NCI-H2171 treated with DMSO at 0.1 percent for 48 hours (cell line): ENCODE results near the gene BID.
A peak's percentile ranks its signal among the peaks of the same experiment; 100 is the strongest.

Experiments used
- DNase-seq: peaks from one replicate; lab custom pipeline; 2025; lab: John Stamatoyannopoulos, UW

Gene BID

GRCh38 chr22:17783773-17784480 lies 9.7 kb upstream of the BID start:
- no peak for DNase-seq

DNA sequence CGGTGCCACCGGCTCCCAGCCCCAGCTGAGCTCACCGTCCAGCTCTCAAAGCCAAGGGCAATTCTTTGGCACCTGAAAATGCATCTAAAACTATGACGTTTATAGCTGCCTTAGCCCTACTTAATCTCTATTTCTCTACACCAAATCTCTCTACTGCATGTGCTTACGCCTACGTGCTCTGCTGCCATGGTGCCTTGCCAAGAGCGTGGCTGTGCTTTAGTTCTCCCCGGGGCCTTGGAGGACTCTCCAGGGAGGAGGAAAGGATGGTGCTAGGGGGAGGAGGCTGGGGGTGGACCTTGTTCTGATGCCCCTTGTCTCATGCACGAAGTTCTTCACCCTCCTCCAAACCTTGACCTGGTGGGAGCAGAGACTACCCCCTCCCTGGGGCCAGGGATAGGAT lies 9.0 kb upstream of the BID start:
- DNase-seq = no peak

GRCh38 chr22:17782621-17783020 lies 8.4 kb upstream of the BID start:
- no peak for DNase-seq

DNA sequence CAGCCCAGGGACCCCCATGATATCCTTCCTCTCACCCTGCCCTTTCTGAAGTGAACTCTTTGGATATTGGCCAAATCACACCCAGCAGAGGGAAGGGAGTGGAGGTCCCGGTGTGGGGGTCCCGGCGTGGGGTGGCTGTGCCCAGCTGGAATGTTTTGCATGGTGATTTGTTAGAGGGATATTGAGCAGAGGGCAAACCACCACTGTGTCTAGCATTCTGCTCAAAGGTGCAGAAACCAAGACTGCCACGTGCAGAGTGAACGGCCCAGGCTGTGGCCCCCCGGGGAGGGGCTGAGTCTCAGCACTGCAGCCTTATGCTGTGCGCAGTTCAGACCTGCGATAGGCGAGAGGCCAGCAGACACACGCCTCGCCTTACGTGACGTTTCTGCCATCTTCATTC lies 7.9 kb upstream of the BID start:
- DNase-seq = no peak

DNA sequence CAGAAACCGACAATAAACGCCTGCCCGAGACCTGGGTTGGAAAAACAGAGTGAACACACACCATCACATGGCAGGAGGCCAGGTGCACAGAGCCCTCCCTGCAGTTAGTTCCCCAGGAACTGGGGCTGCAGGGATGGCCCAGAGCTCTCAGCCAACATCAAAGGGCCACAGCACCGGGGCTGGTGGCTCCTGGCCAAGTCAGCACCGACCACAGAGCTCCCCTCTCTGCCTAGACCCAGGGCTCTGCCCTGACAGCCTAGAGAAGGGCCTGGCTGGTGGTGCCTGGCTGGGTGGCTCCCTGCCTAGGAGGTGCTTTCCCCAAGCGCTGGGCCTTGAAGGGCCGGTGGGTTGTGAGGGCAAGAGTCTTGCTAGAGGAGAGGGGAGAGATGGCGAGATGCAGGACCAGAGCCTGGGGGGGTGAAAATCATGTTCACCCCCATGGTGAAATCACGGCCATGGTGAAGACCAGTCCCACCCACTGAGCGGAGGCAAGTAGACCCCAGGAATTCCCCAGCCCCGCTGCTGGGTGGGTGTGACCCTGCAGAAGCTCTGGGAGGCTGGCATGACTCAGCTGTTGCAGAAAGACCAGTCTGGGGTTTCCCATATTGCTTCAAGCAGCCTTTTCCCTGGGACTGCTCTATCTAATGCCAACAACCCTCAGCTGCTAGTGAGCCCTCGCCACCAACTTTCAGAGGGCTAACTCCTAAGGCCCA lies 7.2 kb upstream of the BID start:
- DNase-seq = peak; percentile 16

GRCh38 chr22:17780741-17781318 lies 6.6 kb upstream of the BID start:
- no peak for DNase-seq

GRCh38 chr22:17780116-17780740 lies 6.0 kb upstream of the BID start:
- no peak for DNase-seq

- peak; percentile 51 for DNase-seq
Observed at GRCh38 chr22:17779286-17780115, 5.2 kb upstream of the BID start.

DNA sequence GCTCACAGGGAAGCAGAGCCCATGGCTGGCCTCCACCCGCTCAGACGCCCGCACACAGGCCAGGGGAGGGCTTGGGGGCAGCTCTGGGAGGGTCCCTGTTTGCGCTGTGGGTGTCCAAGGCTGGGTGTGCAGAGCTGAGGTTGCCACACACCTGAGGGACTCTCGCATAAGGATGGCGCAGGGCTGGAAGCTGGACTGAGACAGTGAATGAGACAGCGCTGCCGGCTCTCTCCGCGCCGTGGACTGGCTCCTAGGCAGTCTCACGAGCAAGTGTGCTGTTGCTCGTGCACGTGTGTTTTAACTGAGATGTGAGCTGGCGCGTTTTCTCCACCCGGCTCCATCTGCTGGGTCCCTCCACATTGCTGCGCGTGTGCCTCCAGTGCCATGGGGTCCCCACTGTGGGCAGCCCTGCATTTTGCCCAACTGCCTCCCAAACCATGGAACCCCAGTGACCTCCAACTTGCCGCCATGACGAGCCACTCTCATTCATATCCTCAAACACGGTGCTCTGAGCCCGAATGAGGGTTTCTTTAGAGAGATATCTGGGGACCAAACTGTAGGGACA lies 4.2 kb upstream of the BID start:
- DNase-seq = no peak

DNA sequence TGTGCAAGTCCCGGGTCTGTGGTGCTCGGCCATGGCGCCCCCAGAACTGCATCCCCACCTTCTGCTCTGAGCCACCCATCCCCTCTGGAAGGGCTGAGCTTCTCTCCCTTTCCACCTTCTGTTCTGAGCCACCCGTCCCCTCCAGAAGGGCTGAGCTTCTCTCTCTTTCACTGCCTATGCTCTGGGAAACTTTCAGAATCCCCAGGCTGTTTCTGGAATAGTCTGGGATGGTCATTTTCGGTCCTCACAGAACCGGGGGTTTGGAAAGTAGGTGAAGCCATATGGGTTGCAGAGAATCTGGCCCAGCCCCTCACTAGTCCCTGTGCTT lies 3.4 kb upstream of the BID start:
- no peak for DNase-seq

- no peak for DNase-seq
Observed at GRCh38 chr22:17777005-17777716, 2.9 kb upstream of the BID start.

DNA sequence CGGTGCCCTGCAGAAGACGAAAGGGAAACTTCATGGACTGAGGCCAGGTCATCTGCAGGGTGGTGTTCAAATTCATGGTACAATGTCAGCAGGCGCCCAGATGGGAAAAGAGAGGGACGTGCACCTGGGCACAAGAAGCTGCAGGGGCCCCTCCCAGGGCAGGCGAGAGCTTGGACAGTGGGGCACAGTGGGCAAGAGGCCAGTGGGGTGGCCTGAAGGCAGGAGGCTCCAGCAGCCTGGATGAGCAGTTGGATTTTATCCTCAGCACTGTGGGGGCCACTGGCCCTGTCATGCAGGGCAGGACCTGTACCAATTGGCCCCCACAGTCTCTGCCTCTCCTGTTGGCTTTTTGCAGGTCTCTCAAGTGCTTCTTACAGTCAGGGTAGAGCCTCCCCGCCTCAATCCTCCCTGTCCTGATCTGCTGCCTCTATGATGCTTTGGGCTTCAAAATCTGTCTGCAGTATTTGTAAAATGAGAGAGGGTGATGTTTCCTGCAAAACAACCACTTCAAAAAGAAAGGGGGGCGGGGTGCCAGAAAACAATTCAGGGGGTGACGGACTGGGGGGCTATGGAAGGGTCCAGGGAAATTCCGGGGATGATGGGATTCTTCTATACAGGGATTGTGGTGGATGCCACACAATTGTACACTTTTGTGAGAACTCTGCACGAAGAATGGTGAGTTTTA lies 1.7 kb upstream of the BID start:
- no peak for DNase-seq

- DNase-seq = no peak
Observed at GRCh38 chr22:17774926-17775685, 837 bp upstream of the BID start.

- peak; percentile 69 for DNase-seq
Observed at GRCh38 chr22:17773606-17774205, 563 bp downstream of the BID start.

- DNase-seq = no peak
Observed at GRCh38 chr22:17772958-17773605, 1.2 kb downstream of the BID start.

GRCh38 chr22:17772249-17772957 lies 1.9 kb downstream of the BID start:
- DNase-seq = no peak

DNA sequence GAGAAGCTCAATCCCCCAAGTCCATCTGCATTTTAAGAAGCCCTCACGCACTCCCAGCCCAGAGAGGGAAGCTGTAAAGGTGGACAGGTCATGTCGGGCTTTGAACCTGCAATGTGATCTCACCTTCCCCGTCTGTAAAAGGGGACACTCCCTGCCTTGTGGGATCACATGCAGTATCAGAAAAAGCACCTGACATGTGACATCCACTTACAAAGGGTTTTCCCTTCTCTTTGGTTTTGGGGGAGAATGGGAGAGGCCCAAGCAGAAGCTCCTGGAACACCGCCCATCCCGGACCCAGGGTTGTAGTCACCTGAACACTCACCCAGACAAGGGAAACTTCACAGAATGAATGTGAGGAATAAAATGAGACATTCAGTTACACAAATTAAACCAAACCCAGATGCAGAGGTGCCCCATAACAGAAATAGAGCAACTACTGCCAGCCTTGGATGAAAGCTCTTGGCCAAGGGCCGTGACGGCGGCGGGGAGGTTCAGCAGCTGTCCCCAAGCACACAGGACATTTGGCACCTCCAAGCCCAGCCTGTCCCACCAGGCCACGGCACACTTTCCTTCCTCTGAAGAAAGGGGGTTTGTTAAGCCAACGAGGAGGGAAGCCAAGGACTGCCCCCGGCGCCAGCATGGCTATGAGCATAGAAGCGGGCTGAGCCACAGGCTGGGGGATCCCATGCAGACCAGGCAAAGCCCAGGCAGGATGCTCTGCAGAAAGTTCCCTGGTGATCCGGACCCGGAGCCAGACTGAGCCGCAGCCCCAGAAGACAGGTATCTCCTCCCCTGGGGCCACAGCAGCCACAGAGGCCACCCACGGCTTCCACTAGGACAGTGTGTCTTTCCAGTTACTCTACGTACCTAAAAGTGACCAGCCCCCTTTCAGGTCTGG lies 3.8 kb downstream of the BID start:
- no peak for DNase-seq
